ENCODE results near the gene GTF2A2. TPM values are rescaled to one million over a fixed set of nuclear protein-coding genes. Genes with fewer than 3 reads are reported as not detected.
A peak's percentile ranks its signal among the peaks of the same experiment; 100 is the strongest.
"Not testable (repeated sequence)": the region's sequence is repeated elsewhere in the genome, so short reads cannot be mapped to it uniquely, and the experiment has no call there.

GTF2A2 gene
- polyA plus RNA-seq, 1 of the 3 experiments (the other 2 are of a cell fraction) = 77.4 TPM

DNA sequence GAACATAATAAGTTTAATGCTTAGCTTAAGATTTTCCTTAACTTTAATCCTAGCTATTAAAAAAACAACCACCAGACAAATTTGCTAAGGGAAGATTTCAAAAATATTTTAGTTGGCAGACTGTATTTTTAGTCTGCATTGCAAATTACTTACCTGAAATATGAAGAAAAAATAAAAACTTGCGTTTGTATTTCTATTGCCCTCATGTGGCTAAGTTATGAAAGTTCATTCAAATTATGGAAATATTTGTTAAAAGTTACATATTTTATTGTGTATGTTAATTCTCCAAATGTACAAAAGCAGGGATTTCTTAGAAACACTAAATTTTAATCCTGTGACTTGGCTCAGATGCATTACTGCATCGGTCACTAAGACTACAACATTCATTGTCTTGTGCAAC lies 15.0 kb downstream of the GTF2A2 start:
- Histone ChIP-seq H3K4me1 (ENCODE audit: control insufficient read depth in 1 of 2, insufficient read depth in 2 of 2, low read depth in 1 of 2, low read length in 1 of 2) (no peaks in the 10 kb centered on the region), H3K27me3 (ENCODE audit: insufficient read depth) (no peaks in the 10 kb centered on the region), H2AFZ (ENCODE audit: low read depth) (no peak overlapping the region), H4K20me1 (ENCODE audit: insufficient read depth) (peaks cover 3% of the 10 kb centered on the region; the same call in 1 of the 2 replicates), H3K27ac (ENCODE audit: low read depth in 2 of 2, low read length in 1 of 2) (no peak overlapping the region), H3K36me3 (replicated peaks in 1 of 2; ENCODE audit: control insufficient read depth in 1 of 2, insufficient read depth in 2 of 2, low read length in 1 of 2) (peaks cover 55 to 59% of the 10 kb centered on the region in 2 experiments), H3K4me3 (ENCODE audit: low read depth in 2 of 2, low read length in 1 of 2) (no peak overlapping the region), H3K79me2 (ENCODE audit: insufficient read depth) (peaks cover 21% of the 10 kb centered on the region), H3K9me2 (no peaks in the 10 kb centered on the region), H3K9ac (no peak overlapping the region), H3F3A (replicated peaks; ENCODE audit: insufficient read depth) (peaks cover 6% of the 10 kb centered on the region), H3K4me2 (no peak overlapping the region), H3K9me3 (no peaks in the 10 kb centered on the region)
- WGBS (ENCODE audit: low lambda C conversion rate) = 90% methylated on average over 2 of the region's 2 CpGs
- ChIA-PET CTCF (interaction anchor here (0.6 to 5.1 kb wide), 12 partner anchors 9 to 179 kb away, joined by 3 to 37 read pairs (median 4); no protein-coding TSS in a partner anchor), POLR2A (no interaction called here)
- DNase-seq = no peak
- TF ChIP-seq TEAD4 (IDR thresholded peaks at IDR 0.05; ENCODE audit: borderline replicate concordance, insufficient read depth) (no peak), NFIC (IDR thresholded peaks at IDR 0.05; ENCODE audit: borderline replicate concordance) (no peak)
- TF ChIP-seq, protein P1, sequence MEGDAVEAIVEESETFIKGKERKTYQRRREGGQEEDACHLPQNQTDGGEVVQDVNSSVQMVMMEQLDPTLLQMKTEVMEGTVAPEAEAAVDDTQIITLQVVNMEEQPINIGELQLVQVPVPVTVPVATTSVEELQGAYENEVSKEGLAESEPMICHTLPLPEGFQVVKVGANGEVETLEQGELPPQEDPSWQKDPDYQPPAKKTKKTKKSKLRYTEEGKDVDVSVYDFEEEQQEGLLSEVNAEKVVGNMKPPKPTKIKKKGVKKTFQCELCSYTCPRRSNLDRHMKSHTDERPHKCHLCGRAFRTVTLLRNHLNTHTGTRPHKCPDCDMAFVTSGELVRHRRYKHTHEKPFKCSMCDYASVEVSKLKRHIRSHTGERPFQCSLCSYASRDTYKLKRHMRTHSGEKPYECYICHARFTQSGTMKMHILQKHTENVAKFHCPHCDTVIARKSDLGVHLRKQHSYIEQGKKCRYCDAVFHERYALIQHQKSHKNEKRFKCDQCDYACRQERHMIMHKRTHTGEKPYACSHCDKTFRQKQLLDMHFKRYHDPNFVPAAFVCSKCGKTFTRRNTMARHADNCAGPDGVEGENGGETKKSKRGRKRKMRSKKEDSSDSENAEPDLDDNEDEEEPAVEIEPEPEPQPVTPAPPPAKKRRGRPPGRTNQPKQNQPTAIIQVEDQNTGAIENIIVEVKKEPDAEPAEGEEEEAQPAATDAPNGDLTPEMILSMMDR (IDR thresholded peaks at IDR 0.05) = peak; percentile 57

DNA sequence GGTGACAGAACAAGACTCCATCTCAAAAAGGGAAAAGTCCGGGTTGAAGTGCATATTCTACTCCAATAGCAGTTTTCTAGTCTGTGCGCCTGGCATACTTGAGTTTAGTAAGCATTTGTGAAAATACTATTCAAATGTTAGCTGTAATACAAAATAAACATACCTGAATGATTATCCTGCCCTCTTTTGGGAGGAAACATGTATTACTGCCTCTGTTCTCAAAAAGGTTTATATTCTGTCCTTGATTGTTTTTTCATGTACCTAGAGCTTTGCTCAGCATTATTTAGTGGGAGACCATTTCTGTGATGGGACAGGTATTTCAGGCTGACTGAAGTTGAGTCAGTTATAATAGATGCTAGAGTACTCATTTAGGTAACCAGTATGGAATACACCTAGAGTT lies 19.8 kb downstream of the GTF2A2 start:
- ChIA-PET POLR2A (interaction anchor here (1.0 kb wide), 1 partner anchor 20 kb away, joined by 3 read pairs; the partner anchor contains the start of gene GTF2A2), CTCF (interaction anchor here (1.0 kb wide), 1 partner anchor 108 kb away, joined by 9 read pairs; no protein-coding TSS in a partner anchor)
- not testable (repeated sequence) for H3K9ac ChIP-seq; H3K9me3 ChIP-seq; H4K20me1 ChIP-seq (ENCODE audit: insufficient read depth); H3K9me2 ChIP-seq; DNase-seq; H3K79me2 ChIP-seq (ENCODE audit: insufficient read depth); H3K4me1 ChIP-seq (ENCODE audit: control insufficient read depth in 1 of 2, insufficient read depth in 2 of 2, low read depth in 1 of 2, low read length in 1 of 2); H2AFZ ChIP-seq (ENCODE audit: low read depth); H3K27ac ChIP-seq (ENCODE audit: low read depth in 2 of 2, low read length in 1 of 2); H3K27me3 ChIP-seq (ENCODE audit: insufficient read depth); H3K4me3 ChIP-seq (ENCODE audit: low read depth in 2 of 2, low read length in 1 of 2); H3K4me2 ChIP-seq; H3F3A ChIP-seq (replicated peaks; ENCODE audit: insufficient read depth)
- 86% methylated on average over 2 of the region's 2 CpGs for WGBS (ENCODE audit: low lambda C conversion rate)
- H3K36me3 ChIP-seq (replicated peaks in 1 of 2; ENCODE audit: control insufficient read depth in 1 of 2, insufficient read depth in 2 of 2, low read length in 1 of 2) = peaks cover 34 to 39% of the 10 kb centered on the region in 2 experiments

DNA sequence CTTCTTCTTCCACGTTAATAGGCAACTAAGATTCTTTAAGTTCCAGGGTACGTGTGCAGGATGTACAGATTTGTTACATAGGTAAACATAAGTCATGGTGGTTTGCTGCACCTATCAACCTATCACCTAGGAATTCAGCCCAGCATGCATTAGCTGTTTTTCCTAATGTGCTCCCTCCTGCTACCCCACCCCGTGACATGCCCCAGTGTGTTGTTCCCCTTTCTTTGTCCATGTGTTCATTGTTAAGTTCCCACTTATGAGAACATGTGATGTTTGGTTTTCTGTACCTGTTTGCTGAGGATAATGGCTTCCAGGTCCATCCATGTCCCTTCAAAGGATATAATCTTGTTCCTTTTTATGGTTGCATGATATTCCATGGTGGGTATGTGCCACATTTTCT lies 21.1 kb downstream of the GTF2A2 start:
- no peaks in the 10 kb centered on the region for H3K27me3 ChIP-seq (ENCODE audit: insufficient read depth)
- H3K36me3 ChIP-seq (replicated peaks in 1 of 2; ENCODE audit: control insufficient read depth in 1 of 2, insufficient read depth in 2 of 2, low read length in 1 of 2) = peaks cover 21 to 30% of the 10 kb centered on the region in 2 experiments
- ChIA-PET POLR2A (no interaction called here), CTCF (interaction anchor here (5.9 kb wide), 1 partner anchor 103 kb away, joined by 34 read pairs; no protein-coding TSS in a partner anchor)
- no peak overlapping the region for H3K27ac ChIP-seq (ENCODE audit: low read depth in 2 of 2, low read length in 1 of 2)
- no peaks in the 10 kb centered on the region for H3K9me3 ChIP-seq
- H2AFZ ChIP-seq (ENCODE audit: low read depth) = no peak overlapping the region
- TF ChIP-seq, protein P2, sequence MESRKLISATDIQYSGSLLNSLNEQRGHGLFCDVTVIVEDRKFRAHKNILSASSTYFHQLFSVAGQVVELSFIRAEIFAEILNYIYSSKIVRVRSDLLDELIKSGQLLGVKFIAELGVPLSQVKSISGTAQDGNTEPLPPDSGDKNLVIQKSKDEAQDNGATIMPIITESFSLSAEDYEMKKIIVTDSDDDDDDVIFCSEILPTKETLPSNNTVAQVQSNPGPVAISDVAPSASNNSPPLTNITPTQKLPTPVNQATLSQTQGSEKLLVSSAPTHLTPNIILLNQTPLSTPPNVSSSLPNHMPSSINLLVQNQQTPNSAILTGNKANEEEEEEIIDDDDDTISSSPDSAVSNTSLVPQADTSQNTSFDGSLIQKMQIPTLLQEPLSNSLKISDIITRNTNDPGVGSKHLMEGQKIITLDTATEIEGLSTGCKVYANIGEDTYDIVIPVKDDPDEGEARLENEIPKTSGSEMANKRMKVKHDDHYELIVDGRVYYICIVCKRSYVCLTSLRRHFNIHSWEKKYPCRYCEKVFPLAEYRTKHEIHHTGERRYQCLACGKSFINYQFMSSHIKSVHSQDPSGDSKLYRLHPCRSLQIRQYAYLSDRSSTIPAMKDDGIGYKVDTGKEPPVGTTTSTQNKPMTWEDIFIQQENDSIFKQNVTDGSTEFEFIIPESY (IDR thresholded peaks at IDR 0.05; ENCODE audit: borderline replicate concordance, low read depth) = no peak
- 0 out of 2 replicates have a peak, but pooled peaks have one; percentile 11 for TF ChIP-seq POLR2AphosphoS5 (IDR thresholded peaks at IDR 0.05; ENCODE audit: low read depth, low read length)
- no peaks in the 10 kb centered on the region for H3K9me2 ChIP-seq
- no peaks in the 10 kb centered on the region for H4K20me1 ChIP-seq (ENCODE audit: insufficient read depth)
- 96% methylated on average over 3 of the region's 3 CpGs for WGBS (ENCODE audit: low lambda C conversion rate)
- no peak overlapping the region for H3K4me3 ChIP-seq (ENCODE audit: low read depth in 2 of 2, low read length in 1 of 2)
- H3K4me2 ChIP-seq = no peak overlapping the region
- no peak for DNase-seq
- peaks cover 3% of the 10 kb centered on the region for H3F3A ChIP-seq (replicated peaks; ENCODE audit: insufficient read depth)
- H3K79me2 ChIP-seq (ENCODE audit: insufficient read depth) = no peaks in the 10 kb centered on the region; the same call in 1 of the 2 replicates
- no peak overlapping the region for H3K9ac ChIP-seq
- H3K4me1 ChIP-seq (ENCODE audit: control insufficient read depth in 1 of 2, insufficient read depth in 2 of 2, low read depth in 1 of 2, low read length in 1 of 2) = no peaks in the 10 kb centered on the region

Data from SK-N-SH (cell line).